ENCODE measurements around the gene NAA35. TPM values are rescaled to one million over a fixed set of nuclear protein-coding genes. Genes with fewer than 3 reads are reported as not detected.
"Not testable (repeated sequence)": the region's sequence is repeated elsewhere in the genome, so short reads cannot be mapped to it uniquely, and the experiment has no call there.

NAA35 gene
- total RNA-seq, 1 donor from 2014 or later: 21.0 TPM

DNA sequence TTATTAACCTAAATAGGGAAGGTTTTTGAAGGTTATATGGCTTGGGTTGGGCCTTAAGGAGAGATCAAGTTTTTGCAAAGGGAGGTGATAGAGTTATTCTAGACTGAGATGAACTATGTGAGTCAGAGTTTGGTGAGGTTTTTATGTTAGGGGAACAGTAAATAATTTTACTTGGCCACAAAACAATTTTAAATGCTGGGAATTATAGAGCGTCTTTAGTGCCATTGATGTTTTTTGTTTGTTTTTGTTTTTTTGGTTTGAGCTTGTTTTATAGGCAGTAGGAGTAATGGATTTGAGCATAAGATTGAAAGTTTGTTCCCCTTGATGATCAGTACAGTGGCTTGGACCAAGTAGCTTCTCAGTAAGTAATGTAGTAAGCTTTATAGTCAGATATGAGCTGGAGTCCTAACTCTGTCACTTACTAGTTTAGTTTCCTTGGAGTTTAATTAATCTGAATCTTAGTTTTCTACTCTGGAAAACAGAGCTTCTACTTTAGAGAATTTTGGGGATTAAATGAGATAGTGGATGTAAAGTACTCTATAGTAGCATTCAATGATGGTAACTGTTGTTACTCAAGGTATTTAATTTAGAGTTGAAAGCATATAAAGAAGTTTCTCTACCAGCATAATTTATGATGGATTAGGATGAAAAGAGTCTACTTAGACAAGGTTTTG lies 2.9 kb downstream of the NAA35 start:
- DNase-seq (ENCODE audit: low spot score): no peak

DNA sequence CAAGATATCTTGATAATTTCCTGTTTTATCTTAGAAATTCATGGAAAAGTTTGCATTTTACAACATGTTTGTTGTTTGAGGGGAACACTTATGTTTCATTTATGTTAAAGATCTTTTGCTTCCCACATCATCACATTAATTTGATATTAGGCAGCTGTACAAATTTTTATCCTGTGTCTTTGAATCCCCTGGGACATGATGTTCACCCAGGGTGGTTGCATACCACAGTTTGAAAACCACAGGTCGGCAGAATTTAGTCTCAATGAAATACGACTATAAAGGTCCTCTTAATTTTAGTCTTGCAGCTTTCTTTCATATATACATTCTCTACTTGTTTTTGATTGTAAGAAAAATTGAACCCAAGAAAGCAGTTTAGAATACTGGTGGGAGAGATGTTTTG lies 3.7 kb downstream of the NAA35 start:
- DNase-seq (ENCODE audit: low spot score): no peak

DNA sequence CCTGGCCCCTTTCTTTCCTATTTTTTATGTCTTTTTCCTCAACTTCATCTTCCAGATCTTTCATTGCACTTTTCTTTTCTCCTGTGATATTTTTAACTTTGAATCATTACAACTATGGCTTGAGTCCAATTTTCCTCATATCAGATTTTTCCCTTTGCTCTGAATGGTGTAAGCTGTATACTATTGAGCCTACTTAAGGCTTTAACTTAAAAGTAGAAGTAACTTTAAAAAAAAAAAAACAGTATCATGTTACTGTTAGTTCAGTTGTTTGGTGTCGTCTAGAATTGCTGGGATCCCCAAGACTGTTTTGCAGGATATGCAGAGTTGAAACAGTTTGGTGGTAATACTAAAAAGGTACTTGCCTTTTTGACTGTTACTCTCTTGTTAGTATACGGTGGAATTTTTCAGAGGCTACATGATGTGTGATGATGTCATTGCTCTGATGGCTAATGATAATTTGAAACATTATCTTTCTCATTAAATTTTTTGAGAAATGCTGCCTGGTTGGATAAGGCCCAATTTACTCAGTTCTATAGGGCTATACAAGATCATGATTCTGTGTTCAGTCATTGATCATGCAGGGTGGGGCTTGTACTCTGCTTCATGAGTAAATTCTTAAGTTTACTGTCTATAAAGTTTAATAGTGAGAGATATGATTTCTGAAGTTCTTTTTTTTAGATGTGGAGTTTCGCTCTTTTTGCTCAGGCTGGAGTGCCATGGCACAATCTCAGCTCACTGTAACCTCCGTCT lies 8.8 kb downstream of the NAA35 start:
- no peak for DNase-seq (ENCODE audit: low spot score)

DNA sequence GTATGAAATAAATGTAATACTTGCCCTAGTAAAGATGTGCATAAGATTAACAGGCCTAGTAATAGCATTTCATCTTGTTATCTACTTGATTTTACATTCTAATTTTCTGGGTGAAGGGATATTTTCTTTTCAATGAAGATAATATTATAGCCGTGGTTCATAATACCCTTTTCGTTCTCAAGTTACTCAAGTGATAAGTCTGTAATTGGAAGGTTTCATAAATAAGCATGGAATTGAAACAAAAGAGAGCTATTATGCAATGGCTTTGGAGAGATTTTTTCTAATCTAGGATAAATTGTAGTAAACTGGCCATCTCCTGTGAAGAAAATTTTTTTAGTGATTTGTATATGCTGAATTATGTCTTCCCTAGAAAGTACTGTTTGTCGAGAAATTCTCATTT lies 19.0 kb downstream of the NAA35 start:
- DNase-seq (ENCODE audit: low spot score): no peak

DNA sequence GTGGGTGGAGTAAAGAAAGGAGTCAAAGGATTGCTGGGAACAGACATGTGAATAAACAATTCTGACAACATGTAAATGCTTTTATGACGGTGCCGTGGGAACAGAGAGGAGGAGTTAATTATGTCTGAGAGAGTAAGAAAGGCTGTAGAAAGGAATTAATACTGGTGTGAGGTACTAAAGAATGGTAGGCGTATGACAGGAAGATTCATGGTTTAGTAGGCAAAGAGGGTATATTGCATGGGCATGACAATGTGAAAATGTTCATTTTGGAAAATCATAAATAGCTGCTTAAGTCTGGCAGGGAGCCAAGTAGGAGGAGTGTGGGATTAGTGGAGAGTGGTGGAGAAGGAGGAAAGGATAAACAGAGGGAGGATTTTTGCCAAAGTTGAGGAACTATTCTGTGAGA lies 19.7 kb downstream of the NAA35 start:
- no peak for DNase-seq (ENCODE audit: low spot score)

DNA sequence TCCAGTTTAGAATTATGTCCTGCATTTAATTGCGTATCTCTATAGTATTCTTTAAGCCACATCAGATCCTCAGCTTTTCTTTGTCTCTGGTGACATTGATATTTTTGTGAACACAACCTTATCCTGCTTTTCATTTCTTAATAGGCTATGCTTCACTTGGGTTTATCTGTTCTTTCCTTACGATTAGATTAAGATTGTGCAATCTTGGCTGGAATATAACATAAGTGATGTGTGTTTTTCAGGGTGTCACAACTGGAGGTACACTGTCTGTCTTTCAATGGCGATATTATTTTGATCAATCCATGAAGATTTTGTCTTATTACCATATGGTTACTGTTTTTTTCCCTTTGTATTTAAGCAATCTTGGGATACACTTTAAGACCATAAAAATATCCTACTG lies 23.6 kb downstream of the NAA35 start:
- no peak for DNase-seq (ENCODE audit: low spot score)

DNA sequence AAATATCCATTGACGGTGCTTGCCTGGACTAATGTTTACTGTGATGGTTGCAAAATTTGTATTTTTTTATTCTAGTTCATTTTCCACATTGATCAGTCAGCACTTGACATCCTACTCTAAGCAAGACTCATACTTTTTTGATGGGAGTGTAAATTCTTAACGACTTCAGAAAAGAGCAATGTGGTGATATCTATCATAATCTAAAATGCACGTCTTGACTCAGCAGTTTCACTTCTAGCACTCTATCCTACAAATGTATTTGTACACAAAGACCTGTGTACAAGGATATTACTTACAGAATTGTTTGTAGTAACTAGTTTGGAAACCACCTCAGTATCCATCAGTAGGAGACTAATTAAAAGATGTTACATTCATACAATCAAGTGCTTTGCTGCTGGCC lies 24.0 kb downstream of the NAA35 start:
- no peak for DNase-seq (ENCODE audit: low spot score)

DNA sequence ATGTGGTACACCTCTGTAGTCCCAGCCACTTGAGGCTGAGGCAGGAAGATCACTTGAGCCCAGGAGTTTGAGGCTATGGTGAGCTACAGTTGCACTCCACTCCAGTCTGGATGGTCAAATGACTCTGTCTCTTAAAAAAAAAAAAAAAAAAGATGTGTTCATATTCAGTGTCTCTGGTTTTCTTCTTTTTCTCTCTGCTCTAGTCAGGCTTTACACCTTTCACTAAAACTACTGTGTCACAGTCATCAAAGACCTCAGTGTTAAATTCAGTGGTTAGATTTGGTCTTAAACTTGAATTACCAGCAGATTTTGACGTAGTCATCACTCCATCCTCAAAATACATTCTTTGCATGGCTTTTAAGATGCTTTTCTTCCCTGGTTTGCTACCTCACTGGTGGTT lies 28.8 kb downstream of the NAA35 start:
- DNase-seq (ENCODE audit: low spot score): no peak

DNA sequence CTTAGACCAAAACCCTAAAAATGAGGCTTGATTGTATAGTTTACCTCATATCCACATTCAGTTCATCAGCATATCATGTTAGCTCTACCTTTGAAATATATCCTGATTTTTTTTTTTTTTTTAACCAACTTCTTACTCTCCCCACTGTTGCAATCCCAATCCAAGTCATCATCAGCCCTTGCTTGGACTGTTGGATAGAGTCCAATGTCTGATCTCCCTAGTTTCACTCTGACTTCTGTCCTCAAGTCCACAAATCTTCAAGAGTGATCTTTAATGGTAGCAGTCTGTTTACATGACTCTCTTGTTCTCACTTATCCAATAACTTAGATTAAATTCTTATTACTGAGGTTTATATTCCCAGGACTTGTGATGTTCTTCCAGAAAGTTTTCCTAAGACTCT lies 30.8 kb downstream of the NAA35 start:
- no peak for DNase-seq (ENCODE audit: low spot score)

DNA sequence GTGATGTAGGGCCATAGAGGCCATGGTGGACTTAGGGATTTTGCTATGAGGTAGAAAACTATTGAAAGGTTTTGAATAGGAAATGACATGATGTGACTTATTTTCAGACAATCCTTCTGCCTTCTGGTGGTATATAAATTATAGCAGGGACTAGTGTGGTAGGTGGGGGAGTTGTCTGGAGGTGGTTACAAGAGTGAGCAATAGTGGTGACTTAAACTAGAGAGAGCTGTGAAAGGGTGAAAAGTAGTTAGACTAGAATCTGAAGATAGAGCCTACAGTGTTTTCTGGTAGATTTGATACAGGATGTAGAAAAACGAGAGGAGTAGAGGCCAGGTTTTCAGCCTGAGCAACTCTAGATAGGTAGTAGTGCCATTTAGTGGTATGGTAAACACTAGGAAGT lies 32.3 kb downstream of the NAA35 start:
- DNase-seq (ENCODE audit: low spot score): no peak

DNA sequence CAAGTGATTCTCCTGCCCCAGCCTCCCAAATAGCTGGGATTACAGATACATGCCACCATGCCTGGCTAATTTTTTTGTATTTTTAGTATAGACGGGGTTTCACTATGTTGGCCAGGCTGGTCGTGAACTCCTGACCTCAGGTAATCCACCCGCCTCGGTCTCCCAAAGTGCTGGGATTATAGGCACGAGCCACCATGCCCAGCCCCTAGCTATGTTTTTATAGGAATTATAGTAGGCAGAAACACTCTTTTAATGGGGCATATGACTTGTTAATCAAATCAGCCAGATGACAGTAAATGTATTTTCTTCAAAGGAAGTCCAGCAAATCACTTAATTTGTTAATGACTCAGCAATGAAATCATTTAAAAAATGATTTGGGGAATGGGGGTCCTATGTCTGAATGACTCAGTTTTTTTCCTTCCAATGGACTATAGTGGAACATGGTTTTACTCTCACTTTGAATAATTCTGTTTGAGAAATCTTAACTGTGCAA lies 33.2 kb downstream of the NAA35 start:
- DNase-seq (ENCODE audit: low spot score): not testable (repeated sequence)

DNA sequence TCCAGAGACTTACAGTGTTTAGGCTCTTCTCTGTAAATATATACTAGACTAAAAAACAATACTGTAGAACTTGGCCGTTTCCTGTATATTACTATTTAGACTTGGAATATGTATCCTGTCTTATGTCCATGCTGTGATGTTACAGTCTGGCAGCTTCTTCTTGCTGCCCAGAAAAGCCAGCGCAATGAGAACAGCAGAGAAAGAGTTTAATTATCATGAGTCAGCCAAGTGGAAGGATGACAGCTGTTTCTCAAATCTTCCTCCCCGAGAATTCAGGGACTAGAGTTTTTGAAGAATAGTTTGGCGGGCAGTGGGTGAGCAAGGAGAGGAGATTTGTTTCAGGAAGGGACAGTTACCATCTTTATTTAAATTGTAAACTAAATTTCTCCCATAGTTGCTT lies 37.5 kb downstream of the NAA35 start:
- no peak for DNase-seq (ENCODE audit: low spot score)

DNA sequence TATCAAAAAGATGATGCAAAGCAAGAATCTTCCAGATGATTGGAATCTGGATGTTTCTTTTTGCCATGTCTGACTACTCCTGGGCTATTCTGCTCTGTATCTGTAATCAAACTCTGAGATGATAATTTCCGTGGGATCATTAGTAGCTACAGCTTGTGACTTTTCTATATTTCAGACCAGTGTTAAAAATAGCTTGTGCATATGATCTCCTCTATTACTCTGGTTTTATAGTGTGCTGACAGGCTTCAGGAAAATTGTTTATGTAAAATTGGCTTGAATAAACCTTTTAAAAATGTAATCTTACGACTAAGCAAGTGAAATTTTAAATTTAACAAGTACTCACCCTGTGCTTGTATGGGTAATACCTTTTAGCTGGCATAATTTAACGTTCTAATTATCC lies 40.4 kb downstream of the NAA35 start:
- no peak for DNase-seq (ENCODE audit: low spot score)

DNA sequence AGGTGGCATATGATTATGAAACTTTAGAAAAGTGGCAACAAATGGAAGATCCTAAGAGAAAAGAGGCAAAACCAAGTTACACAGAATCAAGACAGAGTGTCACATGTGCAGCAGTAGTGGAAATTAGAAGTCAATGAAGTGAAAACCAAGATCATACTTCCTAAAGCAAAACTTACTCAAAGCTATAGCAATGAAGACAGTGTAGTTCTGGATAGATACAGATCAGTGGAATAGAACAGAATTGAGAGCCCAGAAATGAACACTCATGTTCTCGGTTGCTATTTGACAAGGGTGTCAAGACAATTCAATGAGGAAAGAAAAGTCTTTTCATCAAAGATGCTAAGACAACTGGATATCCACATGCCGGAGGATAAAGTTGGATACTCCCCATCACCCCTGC lies 43.5 kb downstream of the NAA35 start:
- no peak for DNase-seq (ENCODE audit: low spot score)

DNA sequence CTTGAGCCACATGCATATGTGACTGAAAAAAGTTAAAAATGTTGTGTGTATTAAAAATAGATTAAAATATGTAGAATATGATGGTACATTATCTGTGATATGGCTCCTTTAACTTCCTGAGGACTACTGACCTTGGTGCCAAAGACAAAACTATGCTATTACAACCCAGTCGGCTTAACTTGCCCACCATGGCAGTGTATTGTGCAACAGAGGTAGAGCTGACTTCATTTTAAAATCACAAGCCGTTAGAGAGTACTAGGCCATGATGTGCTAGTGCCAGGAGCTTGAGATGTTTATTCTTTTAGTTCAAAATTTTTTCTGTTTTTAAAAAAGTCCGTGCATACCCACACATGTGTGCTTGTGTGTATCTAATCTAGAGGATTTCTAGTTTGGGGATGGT lies 46.3 kb downstream of the NAA35 start:
- DNase-seq (ENCODE audit: low spot score): no peak

DNA sequence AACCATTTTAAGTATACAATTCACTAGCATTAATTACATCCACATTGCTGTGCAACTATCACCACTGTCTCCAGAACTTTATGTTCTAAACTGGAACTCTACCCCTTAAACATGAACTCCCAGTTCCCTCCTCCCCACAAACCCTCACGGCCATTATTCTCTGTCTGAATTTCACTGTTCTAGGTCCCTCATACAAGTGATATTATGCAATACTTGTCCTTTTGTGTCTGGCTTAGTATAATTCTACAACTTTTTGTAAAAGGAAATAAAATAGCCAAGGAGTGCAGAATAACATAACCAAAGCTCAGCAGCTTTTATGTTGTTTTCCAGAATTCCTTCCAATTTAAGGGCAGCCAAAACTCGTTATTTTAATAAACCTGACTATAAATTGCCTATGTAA lies 53.2 kb downstream of the NAA35 start:
- no peak for DNase-seq (ENCODE audit: low spot score)

DNA sequence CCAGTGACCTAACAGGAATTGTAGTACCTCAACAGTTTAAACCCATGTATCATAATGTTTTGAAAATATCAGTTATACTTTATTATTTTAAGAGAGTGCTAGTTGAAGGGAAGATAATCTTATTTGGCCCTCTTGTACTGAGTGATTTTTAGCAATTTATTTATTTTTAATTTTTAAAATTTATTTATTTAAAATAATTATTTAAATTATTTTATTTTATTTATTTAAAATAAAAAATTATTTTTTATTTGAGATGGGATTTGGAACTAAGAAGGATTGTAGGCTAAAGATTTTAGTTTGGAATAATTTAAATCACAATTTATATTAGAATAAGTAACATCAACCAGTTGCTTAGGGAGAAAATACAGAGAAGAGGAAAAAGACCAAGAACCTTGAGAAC lies 54.2 kb downstream of the NAA35 start:
- DNase-seq (ENCODE audit: low spot score): no peak

DNA sequence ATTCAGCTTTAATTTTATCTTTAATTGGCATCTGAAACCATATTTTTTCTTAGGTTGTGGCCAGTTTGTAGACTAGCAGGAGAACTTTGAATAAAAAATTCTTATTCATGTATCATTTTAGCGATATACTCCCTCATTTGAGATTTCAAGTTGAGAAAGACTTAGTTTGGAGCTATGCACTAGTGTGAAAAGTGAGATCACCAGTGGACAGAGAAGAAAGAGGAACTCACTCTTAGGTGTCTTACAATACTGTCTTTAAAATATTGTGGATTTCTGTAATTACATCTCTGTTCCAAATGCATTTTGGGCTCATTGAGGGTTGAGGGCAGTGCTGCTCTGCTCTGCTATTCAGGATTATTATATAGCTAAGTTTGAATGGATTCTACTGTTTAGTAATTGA lies 54.7 kb downstream of the NAA35 start:
- DNase-seq (ENCODE audit: low spot score): no peak

DNA sequence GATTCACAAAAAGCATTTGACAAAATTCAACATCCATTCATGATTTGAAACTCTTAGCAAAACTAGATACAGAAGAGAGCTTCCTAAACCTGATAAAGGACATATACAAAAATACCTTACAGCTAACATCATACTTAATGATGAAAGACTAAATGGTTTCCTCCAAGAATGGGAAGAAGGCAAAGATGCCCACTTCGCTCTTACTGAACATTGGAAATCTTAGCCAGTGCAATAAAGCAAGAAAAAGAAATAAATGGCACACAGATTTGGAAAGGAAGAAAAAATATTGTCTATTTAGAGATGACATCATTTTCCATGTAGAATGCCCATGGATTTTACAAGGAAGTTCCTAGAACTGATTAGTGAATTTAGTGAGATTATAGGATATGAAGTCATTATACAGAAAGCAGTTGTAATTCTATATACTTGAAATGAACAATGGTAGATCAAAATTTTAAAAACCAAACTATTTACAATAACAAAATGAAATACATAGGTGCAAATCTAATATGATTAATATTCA lies 64.4 kb downstream of the NAA35 start:
- no peak for DNase-seq (ENCODE audit: low spot score)

DNA sequence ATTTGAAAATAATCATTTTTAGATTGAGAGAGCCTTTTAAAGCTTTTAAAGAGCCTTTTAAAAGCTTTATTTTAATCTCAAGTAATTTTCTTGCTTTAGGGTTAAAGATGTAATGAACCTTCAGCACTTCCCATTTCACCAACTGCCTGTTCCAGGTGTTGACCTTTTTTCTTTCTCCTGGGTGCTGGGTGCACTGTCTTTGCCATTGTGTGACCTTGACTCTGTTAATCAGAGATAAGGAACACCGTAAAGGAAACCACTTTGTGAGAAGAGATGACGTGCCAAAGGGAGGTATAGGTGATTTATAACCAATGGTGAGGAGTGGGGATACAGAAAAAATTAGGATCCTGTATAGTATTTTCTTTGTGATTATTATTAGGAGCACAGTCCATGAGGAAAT lies 68.2 kb downstream of the NAA35 start:
- no peak for DNase-seq (ENCODE audit: low spot score)

DNA sequence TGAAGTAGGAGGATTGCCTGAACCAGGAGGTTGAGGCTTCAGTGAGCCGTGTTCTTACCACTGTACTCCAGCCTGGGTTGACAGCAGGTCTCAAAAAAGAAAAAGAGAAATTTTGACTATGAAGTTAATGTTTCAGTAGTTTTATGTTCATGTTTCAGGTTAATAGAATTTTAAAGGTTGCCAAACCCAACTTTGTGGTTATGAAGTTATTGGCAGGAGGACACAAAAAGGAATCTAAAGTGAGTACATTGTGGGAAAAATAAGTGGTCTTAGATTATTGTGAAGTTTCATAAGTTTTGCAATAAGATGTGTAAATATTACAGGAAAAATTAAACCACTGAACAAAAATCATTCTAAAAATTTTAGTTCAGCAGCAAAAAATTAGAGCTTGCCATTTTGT lies 79.8 kb downstream of the NAA35 start:
- no peak for DNase-seq (ENCODE audit: low spot score)

DNA sequence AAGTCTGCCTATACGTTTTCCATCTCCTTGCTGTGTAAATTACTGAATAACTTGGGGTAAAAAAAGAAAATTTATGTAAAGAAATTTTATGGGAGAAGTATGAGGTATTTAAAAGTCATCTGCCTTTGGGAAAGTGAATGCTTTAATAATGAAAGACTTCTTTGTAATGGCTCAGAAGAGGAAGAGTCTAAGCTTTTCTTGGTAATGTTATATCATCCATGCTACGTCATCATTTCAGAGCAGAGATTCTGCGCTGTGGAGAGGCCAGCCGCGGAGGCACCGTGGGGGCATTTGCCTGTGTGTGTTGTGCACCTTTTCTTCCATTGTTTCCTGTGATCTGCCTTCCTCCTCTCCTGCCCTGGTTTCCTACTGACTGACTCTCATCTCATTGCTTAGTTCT lies 80.2 kb downstream of the NAA35 start:
- DNase-seq (ENCODE audit: low spot score): no peak
